ENCODE measurements around the gene SIRPB2.

SIRPB2 gene

GRCh38 chr20:1435337-1435699 lies 55.9 kb downstream of the SIRPB2 start:
- no peak overlapping the region for H3K4me3 ChIP-seq (ENCODE audit: low read depth, low read length)
- no peak for DNase-seq (ENCODE audit: low read depth)
- TF ChIP-seq, protein P1, sequence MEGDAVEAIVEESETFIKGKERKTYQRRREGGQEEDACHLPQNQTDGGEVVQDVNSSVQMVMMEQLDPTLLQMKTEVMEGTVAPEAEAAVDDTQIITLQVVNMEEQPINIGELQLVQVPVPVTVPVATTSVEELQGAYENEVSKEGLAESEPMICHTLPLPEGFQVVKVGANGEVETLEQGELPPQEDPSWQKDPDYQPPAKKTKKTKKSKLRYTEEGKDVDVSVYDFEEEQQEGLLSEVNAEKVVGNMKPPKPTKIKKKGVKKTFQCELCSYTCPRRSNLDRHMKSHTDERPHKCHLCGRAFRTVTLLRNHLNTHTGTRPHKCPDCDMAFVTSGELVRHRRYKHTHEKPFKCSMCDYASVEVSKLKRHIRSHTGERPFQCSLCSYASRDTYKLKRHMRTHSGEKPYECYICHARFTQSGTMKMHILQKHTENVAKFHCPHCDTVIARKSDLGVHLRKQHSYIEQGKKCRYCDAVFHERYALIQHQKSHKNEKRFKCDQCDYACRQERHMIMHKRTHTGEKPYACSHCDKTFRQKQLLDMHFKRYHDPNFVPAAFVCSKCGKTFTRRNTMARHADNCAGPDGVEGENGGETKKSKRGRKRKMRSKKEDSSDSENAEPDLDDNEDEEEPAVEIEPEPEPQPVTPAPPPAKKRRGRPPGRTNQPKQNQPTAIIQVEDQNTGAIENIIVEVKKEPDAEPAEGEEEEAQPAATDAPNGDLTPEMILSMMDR (IDR thresholded peaks at IDR 0.05; ENCODE audit: insufficient read depth, low read depth, low read length, missing control alignments) = no peak

DNA sequence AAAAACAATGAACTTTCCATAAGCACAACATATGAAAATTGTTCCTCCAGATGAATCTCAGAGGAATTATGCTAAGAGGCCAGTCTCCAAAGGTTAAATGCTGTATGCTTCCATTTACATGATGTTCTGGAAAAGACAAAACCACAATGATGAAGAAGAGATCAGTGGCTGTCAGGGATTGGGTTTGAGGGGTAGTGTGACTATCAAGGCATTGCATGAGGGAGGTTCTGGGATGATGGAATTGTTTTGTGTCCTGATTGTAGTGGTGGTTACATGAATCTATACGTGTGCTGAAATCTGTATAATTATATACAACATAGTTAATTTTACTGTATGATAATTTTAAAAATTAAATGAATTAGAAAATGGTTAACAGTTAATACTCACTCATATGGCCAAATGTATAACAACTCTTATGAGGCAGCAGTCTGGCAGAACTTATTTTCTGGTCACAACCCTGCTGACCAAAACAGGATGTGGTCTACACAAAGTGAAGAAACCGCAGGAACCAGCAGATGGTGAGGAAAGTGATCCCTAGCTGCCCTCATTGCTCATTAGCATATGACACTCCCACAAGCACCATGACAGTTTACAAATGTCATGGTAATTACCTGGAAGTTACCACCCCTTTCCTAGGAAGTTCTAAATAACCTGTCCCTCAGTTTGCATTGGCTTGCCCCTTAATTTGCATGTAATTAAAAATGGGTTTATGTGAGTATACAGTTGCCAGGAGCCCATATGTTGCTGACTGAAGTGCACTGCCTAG lies 56.5 kb downstream of the SIRPB2 start:
- H3K4me3 ChIP-seq (ENCODE audit: low read depth, low read length) = no peak overlapping the region
- TF ChIP-seq, protein P1 (IDR thresholded peaks at IDR 0.05; ENCODE audit: insufficient read depth, low read depth, low read length, missing control alignments) = no peak
- peak; percentile 89 for DNase-seq (ENCODE audit: low read depth)

GRCh38 chr20:1431158-1431557 lies 60.1 kb downstream of the SIRPB2 start:
- TF ChIP-seq, protein P1 (IDR thresholded peaks at IDR 0.05; ENCODE audit: insufficient read depth, low read depth, low read length, missing control alignments) = no peak
- H3K4me3 ChIP-seq (ENCODE audit: low read depth, low read length) = no peak overlapping the region
- DNase-seq (ENCODE audit: low read depth) = no peak

DNA sequence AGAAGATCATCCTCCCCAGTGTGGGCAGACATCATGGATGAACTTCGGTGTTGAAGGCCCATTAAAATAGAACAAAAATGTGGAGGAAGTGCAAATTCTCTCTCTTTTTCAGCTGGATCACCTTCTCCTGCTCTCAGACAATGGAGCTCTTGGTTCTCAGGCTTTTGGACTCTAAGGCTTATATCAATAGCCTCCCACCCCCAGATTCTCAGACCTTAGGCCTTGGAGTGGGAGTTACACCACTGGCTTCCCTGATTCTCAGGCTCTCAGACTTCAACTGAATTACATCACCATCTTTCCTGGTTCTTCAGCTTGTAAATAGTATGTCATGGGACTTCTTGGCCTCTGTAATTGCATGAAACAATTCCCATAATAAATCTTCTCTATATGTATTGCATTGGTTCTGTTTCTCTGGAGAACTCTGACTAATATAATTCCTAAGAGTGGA lies 61.2 kb downstream of the SIRPB2 start:
- TF ChIP-seq, protein P1 (IDR thresholded peaks at IDR 0.05; ENCODE audit: insufficient read depth, low read depth, low read length, missing control alignments) = no peak
- DNase-seq (ENCODE audit: low read depth) = no peak
- H3K4me3 ChIP-seq (ENCODE audit: low read depth, low read length) = no peak overlapping the region

- no peak overlapping the region for H3K4me3 ChIP-seq (ENCODE audit: low read depth, low read length)
- TF ChIP-seq, protein P1 (IDR thresholded peaks at IDR 0.05; ENCODE audit: insufficient read depth, low read depth, low read length, missing control alignments) = no peak
- DNase-seq (ENCODE audit: low read depth) = no peak
These were observed 62.0 kb downstream of the SIRPB2 start for GRCh38 chr20:1429143-1429728.

GRCh38 chr20:1427457-1428054 lies 63.7 kb downstream of the SIRPB2 start:
- no peak overlapping the region for H3K4me3 ChIP-seq (ENCODE audit: low read depth, low read length)
- no peak for DNase-seq (ENCODE audit: low read depth)
- TF ChIP-seq, protein P1 (IDR thresholded peaks at IDR 0.05; ENCODE audit: insufficient read depth, low read depth, low read length, missing control alignments) = no peak

Data from GM12865 (cell line).